DMS79 treated with DMSO at 0.1 percent for 48 hours (cell line): ENCODE measurements around the gene FAH.

Source experiments
- DNase-seq: peaks from one replicate; lab custom pipeline; 2025; lab: John Stamatoyannopoulos, UW

The FAH gene

GRCh38 chr15:80199869-80200268, 47.1 kb downstream of the FAH start:
- DNase-seq = no peak

GRCh38 chr15:80201256-80202015, 48.6 kb downstream of the FAH start:
- no peak for DNase-seq

- no peak for DNase-seq
These were observed 49.2 kb downstream of the FAH start for GRCh38 chr15:80202016-80202315.

GRCh38 chr15:80202641-80203360, 50.0 kb downstream of the FAH start:
- no peak for DNase-seq

- no peak for DNase-seq
These were observed 50.6 kb downstream of the FAH start for GRCh38 chr15:80203361-80203885.

- DNase-seq = no peak
These were observed 51.4 kb downstream of the FAH start for GRCh38 chr15:80204231-80204630.

GRCh38 chr15:80207887-80208286, 55.1 kb downstream of the FAH start:
- DNase-seq = no peak

GRCh38 chr15:80208758-80209734, 56.2 kb downstream of the FAH start:
- DNase-seq = no peak

- no peak for DNase-seq
These were observed 58.1 kb downstream of the FAH start for GRCh38 chr15:80210611-80211573.

GRCh38 chr15:80211976-80212375, 59.2 kb downstream of the FAH start:
- no peak for DNase-seq

- no peak for DNase-seq
These were observed 62.1 kb downstream of the FAH start for GRCh38 chr15:80214910-80215309.

- no peak for DNase-seq
These were observed 63.3 kb downstream of the FAH start for GRCh38 chr15:80216141-80216540.

GRCh38 chr15:80216911-80217310, 64.1 kb downstream of the FAH start:
- no peak for DNase-seq

GRCh38 chr15:80217327-80217900, 64.6 kb downstream of the FAH start:
- no peak for DNase-seq

GRCh38 chr15:80219955-80220354, 67.2 kb downstream of the FAH start:
- DNase-seq = no peak

GRCh38 chr15:80228959-80229610, 76.3 kb downstream of the FAH start:
- no peak for DNase-seq

GRCh38 chr15:80231371-80231770, 78.6 kb downstream of the FAH start:
- no peak for DNase-seq

GRCh38 chr15:80233581-80233980, 80.8 kb downstream of the FAH start:
- no peak for DNase-seq

- DNase-seq = no peak
These were observed 82.1 kb downstream of the FAH start for GRCh38 chr15:80234883-80235282.
